Ramos (cell line): ENCODE data around the gene EIF4H.

Experiments
- in situ Hi-C: fragments of 300-500 bp; cut with MboI; formaldehyde crosslinking; loops from one replicate; pipeline ENCODE4 v1.14.3; 2022; ENCODE audit warnings: low sequenced_read_pairs; ENCODE audit not compliant: unreplicated experiment

The EIF4H gene

GRCh38 chr7:74173491-74173865, 678 bp upstream of the EIF4H start:
- in situ Hi-C loops = no loop called here

- in situ Hi-C loops = loop anchor here (5.0 kb wide), 1 partner anchor 107 kb away; no protein-coding TSS in a partner anchor
These were observed 488 bp downstream of the EIF4H start for GRCh38 chr7:74174606-74175082.

- in situ Hi-C loops = loop anchor here (5.0 kb wide), 1 partner anchor 108 kb away; no protein-coding TSS in a partner anchor
These were observed 1.2 kb downstream of the EIF4H start for GRCh38 chr7:74175340-74175739.

GRCh38 chr7:74176555-74176954, 2.4 kb downstream of the EIF4H start:
- in situ Hi-C loops = loop anchor here (5.0 kb wide), 1 partner anchor 109 kb away; no protein-coding TSS in a partner anchor

GRCh38 chr7:74178632-74179031, 4.5 kb downstream of the EIF4H start:
- in situ Hi-C loops = loop anchor here (5.0 kb wide), 1 partner anchor 111 kb away; no protein-coding TSS in a partner anchor

GRCh38 chr7:74179935-74180604, 5.9 kb downstream of the EIF4H start:
- in situ Hi-C loops = loop anchor here (5.0 kb wide), 1 partner anchor 113 kb away; no protein-coding TSS in a partner anchor

GRCh38 chr7:74180866-74181265, 6.7 kb downstream of the EIF4H start:
- in situ Hi-C loops = no loop called here

GRCh38 chr7:74181821-74182220, 7.7 kb downstream of the EIF4H start:
- in situ Hi-C loops = no loop called here

GRCh38 chr7:74182453-74183090, 8.4 kb downstream of the EIF4H start:
- in situ Hi-C loops = no loop called here

GRCh38 chr7:74183142-74183541, 9.0 kb downstream of the EIF4H start:
- in situ Hi-C loops = no loop called here

GRCh38 chr7:74183653-74184450, 9.7 kb downstream of the EIF4H start:
- in situ Hi-C loops = no loop called here

GRCh38 chr7:74185016-74185415, 10.9 kb downstream of the EIF4H start:
- in situ Hi-C loops = no loop called here

- in situ Hi-C loops = no loop called here
These were observed 11.5 kb downstream of the EIF4H start for GRCh38 chr7:74185636-74186035.

GRCh38 chr7:74187915-74188675, 13.9 kb downstream of the EIF4H start:
- in situ Hi-C loops = no loop called here

- in situ Hi-C loops = no loop called here
These were observed 16.1 kb downstream of the EIF4H start for GRCh38 chr7:74190259-74190658.

GRCh38 chr7:74191231-74191630, 17.1 kb downstream of the EIF4H start:
- in situ Hi-C loops = no loop called here

GRCh38 chr7:74193054-74193453, 18.9 kb downstream of the EIF4H start:
- in situ Hi-C loops = no loop called here

- in situ Hi-C loops = no loop called here
These were observed 19.8 kb downstream of the EIF4H start for GRCh38 chr7:74193913-74194312.

- in situ Hi-C loops = no loop called here
These were observed 20.5 kb downstream of the EIF4H start for GRCh38 chr7:74194686-74195085.
